Renal cortex interstitium (tissue), 11 donors: ENCODE data around the gene LCN10. TPM values are rescaled to one million over a fixed set of nuclear protein-coding genes. Genes with fewer than 3 reads are reported as not detected.

ENCODE experiments used
- DNase-seq, 11 donors: peaks; one replicate each; pipeline ENCODE4 v3.0.0-alpha.2; 2013; ENCODE audit warnings: low read depth in 9 of 11, low spot score in 4 of 11; ENCODE audit errors: extremely low read depth in 1 of 11
- polyA plus RNA-seq, 3 donors: library from polyadenylated mRNA; unstranded; fragments of 120-200 nt; gene quantifications; one replicate each; pipeline ENCODE4 v1.2.1, GENCODE V29; 2013; ENCODE audit not compliant: insufficient read length in 3 of 3

Gene LCN10
- polyA plus RNA-seq, 3 donors: 0.95 to 2.8 (median 2.5) TPM

GRCh38 chr9:136745389-136746154, 2.8 kb upstream of the LCN10 start:
- no peak for DNase-seq

- no peak for DNase-seq
Observed at GRCh38 chr9:136744773-136745172, 2.0 kb upstream of the LCN10 start.

- DNase-seq: no peak
Observed at GRCh38 chr9:136743639-136744211, 985 bp upstream of the LCN10 start.

GRCh38 chr9:136741883-136742571, 713 bp downstream of the LCN10 start:
- no peak for DNase-seq

GRCh38 chr9:136740971-136741882, 1.5 kb downstream of the LCN10 start:
- DNase-seq: no peak

GRCh38 chr9:136740491-136740890, 2.2 kb downstream of the LCN10 start:
- DNase-seq: no peak

GRCh38 chr9:136740069-136740468, 2.7 kb downstream of the LCN10 start:
- DNase-seq: no peak

- DNase-seq: no peak
Observed at GRCh38 chr9:136739509-136739908, 3.2 kb downstream of the LCN10 start.

- DNase-seq: no peak
Observed at GRCh38 chr9:136738960-136739359, 3.8 kb downstream of the LCN10 start.

GRCh38 chr9:136735812-136736480, 6.8 kb downstream of the LCN10 start:
- DNase-seq: no peak

- DNase-seq: no peak
Observed at GRCh38 chr9:136734837-136735496, 7.8 kb downstream of the LCN10 start.

- DNase-seq: no peak
Observed at GRCh38 chr9:136733611-136734010, 9.1 kb downstream of the LCN10 start.

GRCh38 chr9:136732444-136733178, 10.1 kb downstream of the LCN10 start:
- no peak for DNase-seq

- no peak for DNase-seq
Observed at GRCh38 chr9:136729926-136730325, 12.8 kb downstream of the LCN10 start.

GRCh38 chr9:136729144-136729543, 13.6 kb downstream of the LCN10 start:
- DNase-seq: no peak

GRCh38 chr9:136728548-136729123, 14.1 kb downstream of the LCN10 start:
- DNase-seq: no peak

- peak; percentile 55 to 85 (median 79) for DNase-seq
Observed at GRCh38 chr9:136728080-136728547, 14.6 kb downstream of the LCN10 start.
